Esophagus mucosa (tissue), 1 donor: ENCODE results near the gene FRS3. TPM values are rescaled to one million over a fixed set of nuclear protein-coding genes. Genes with fewer than 3 reads are reported as not detected.
"Not testable (repeated sequence)": the region's sequence is repeated elsewhere in the genome, so short reads cannot be mapped to it uniquely, and the experiment has no call there.

Experiments
- ATAC-seq: fragments of 200-7000 bp; cut with Tn5 transposase; one replicate; pipeline ENCODE4 v1.9.1; 2020
- total RNA-seq: library from RNA; stranded (reverse); gene quantifications from one replicate; pipeline ENCODE4 v1.2.4, GENCODE V29; 2023
- donor health status: DM: yes; HTN: yes; CAD: no.

The FRS3 gene
- total RNA-seq, 1 donor from 2014 or later, result 2.2 TPM

- no peak for ATAC-seq
Observed at GRCh38 chr6:41768545-41769308, 11.0 kb downstream of the FRS3 start.

DNA sequence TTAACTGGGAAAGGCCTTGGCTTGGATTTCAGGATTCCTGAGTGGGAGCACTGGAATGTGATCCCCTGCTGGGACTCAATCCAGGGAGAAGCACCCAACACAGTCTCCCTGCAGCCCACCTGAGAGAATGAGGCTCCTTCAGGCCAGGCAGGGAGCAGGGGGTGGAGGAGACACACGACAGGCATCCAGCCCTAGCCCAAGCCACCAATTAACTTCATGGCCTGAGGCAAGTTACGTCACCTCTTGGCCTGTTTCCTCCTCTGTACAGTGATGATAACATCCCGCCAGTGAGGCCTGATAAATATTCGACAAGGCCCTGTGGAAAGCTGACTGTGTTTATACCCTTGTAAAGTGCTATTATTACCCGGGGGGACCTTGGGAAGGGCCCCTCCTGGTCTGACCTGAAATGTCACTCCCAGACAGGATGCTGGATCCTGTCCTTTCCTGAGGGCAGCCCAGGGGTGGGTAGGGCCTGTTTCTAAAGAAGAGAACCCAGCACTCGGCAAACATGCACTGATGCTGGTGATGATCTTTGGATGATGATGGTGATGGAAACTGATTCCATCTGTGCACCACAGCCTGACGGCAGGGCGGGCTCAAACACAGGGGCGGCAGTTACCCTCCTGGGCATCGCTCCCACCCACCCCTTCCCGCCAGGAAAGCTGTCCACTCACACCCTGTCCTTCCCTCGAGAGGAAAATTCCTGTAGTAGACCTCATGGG, 12.4 kb downstream of the FRS3 start:
- peak; percentile 69 for ATAC-seq

GRCh38 chr6:41766043-41766664, 13.5 kb downstream of the FRS3 start:
- ATAC-seq, result not testable (repeated sequence)

- ATAC-seq, result no peak
Observed at GRCh38 chr6:41763470-41763869, 16.2 kb downstream of the FRS3 start.

DNA sequence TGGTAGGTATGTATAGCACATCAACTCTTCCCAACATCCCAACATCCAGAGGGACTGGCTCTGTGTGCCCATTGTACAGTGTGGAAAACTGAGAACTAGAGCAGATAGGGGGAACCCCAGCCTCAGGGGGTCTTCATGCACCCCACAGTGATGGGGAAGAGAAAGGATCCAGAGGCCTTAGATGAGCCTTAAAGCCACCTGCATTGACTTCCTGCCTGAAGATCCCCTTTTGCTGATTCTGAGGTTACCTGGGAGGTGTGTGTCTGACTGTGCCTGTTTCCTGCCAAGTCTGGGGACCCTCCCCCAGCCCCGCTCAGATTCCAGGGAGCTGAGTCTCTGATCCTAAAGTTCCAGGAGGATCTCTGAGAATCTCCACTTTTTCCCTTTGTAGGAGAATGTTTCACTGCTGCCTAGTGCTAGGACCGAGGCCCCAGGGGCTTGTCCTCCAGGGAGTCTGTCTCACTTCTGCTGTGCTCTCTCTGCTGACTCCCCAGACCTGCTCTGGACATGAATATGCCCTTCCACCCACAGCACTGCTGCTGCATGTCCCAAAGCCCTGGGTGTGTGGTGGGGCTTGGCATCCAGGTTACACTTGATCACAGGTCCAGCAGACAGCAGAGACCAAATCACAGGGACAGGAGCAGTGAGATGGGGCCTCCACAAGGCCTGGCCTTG, 19.7 kb downstream of the FRS3 start:
- no peak for ATAC-seq

DNA sequence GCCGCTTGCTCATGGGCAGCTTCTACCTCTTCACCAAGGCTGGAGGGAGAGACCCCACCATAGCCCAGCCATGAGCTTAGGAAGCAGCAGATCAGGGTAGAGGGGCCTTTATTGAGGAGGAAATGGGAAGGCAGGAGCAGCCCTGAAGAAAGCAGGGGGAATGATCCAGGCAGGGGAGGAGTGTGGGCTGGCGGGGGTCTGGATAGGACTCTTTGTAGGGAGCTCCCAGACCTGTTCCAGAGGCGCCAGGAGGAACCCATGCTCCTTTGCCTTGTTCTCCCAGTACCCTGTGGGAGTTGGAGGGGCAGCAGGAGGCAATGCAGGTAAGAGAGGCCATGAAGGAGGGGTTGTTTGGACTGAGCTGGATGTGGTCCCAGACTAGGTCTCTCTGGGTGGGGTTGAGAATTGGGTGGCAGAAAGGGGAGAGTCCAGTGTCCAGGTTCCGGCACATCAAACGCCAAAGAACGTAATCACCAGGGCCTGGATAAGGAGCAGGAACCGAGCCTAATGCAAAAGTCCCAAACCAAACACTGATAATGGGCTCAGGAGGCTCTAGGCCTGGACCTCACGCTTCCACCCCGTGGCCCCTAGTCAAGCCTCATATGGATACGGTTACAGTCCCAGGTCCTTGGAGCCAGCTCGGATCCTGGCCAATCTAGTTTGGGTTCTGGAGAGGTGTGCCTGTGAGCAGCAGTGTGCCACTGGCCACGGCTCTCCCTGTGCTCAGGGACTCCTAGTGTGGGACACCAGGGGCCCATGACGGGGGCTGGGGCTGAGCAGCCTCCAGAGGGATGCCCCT, 20.4 kb downstream of the FRS3 start:
- ATAC-seq, result peak; percentile 8

- no peak for ATAC-seq
Observed at GRCh38 chr6:41758641-41759035, 21.1 kb downstream of the FRS3 start.

DNA sequence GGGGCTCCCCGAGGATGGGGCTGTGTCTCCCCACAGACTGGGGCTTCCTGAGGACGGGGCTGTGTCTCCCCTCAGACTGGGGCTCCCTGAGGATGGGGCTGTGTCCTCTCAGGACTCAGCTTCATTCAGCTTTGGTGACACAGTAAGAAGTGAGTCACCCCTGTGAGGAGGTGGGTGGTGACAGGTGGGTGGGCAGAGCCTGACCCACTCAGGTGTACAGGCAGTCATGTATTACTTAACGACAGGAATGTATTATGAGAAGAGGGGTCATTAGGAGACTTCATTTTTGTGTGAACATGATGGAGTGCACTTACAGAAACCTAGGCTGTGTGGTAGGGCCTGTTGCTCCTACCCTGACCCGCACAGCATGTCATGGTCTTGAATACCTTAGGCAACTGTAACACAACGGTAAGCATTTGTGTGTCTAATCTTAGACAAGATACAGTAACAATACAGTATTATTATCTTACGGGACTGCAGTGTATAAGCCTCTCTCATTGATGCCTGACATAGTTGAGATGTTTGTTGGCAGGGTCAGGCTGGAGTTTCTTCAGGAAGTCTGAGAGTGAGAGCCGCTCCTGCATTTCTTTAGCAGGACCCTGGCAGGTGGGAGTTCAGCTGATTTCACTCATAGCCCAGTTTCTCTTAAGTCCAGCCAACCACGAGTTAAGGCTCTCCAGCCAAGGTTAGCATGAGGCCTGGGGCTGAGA, 21.6 kb downstream of the FRS3 start:
- ATAC-seq, result no peak

DNA sequence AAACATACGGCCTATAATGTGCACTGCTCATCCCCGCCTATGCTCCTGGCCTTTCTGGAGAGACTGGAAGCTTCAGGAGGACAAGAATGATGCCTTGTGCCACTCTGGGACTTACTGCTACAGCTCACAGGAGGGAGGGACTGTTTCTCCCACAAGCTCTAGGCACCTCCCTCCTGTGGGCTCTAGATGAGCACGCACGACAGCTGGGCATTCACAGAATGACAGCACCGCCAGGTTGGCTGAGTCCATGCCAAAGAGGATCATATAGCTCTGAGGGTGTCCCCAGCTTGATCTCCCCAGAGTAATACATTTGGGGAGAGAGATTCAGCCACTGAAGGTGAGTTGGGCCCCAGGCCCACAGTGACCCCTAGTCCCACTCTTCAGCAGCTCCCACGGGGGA, 22.4 kb downstream of the FRS3 start:
- no peak for ATAC-seq

DNA sequence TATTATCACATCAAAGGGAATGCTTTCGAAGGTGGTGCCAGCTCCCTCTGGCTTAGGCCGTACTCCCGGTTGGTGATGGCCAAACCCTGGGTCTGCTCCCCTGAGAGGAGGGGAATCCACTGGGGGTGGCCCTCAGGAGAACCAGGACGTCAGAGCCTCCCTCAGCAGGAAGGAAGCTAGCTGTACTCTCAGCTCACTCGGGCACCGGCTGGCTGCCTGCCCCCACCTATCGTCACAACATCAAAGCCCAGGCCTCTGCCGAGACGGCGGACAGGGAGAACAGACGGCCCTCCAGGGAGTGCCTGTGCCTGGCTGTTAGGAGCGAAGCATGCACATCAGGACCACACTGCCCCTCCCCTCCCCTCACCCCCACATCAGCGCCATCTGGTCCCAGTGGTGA, 23.3 kb downstream of the FRS3 start:
- ATAC-seq, result peak; percentile 22

DNA sequence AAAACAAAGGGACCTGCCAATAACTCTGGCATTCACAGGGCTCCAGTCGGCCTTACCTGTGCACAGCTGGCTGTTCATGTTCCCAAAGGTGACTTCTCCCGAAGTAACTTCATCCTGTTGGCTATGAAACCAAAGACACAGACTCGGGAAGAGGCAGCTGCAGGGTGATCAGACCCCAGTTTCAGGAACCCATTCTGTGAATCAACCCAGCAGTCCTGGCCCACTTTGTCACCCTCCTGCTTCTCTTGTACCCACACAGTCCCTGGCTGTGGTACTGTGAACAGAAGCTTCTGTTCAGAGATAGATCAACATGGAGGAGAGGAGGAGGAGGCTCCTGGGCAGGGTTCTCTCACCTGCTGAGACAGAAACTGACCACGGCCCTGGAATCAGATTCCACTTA, 23.8 kb downstream of the FRS3 start:
- no peak for ATAC-seq

DNA sequence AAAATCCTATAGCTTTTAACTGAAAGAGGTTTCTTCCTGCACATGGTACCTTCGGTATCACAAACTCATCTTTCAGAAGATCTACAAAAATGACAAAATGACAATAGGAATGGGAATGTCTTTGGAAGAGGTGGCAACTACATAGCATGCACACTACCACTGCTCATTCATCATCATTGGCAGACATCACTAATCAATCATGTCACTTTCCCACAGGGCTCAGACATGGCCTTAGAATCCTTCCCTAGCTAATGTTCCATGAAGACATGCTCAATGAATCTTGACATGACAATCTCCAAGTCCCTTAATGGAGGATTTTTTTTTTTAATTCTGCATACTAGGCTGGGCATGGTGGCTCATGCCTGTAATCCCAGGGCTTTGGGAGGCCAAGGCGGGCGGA, 29.3 kb downstream of the FRS3 start:
- ATAC-seq, result no peak

DNA sequence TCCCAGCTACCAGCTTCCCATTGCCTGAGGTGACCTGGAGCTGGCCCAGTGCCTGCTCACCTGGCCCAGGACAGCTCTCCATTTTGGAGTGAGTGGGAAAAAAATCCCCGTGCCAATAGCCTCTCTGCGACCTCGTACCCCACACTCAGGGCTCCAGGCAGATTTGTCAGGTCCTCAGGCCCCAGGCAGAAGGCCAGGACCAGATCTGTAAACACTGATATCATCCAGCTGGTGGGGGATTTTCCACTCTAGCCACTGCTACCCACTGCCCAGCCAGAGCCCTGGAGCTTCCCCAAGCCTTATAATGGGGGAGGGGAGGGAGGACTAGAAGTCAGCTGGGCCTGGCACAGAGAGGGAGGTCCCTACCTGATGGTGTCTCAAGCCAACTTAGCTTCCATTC, 31.2 kb downstream of the FRS3 start:
- ATAC-seq, result no peak

DNA sequence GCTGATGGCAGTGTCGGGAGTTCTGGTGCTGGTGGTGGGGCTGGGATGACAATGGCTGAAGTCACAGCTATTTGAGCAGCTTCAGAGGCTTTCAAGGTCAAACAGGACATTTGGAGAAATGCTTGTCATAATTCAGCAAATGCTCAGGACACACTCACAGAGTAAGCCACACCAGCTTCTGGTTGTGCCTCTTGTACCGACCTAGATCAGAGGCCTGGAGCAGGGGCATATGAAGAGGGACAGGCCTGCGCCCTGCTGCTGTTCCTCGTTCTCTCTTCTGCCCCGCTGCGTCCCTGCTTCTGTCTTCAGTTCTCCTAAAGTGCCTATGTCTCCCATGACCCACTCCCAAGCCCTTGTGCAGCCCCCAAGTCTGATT, 31.6 kb downstream of the FRS3 start:
- ATAC-seq, result no peak

- no peak for ATAC-seq
Observed at GRCh38 chr6:41747256-41748101, 32.2 kb downstream of the FRS3 start, which contains the start of gene PGC. PGC (minus strand) TSS chr6:41747397; CDS start chr6:41747334, 63 bp downstream.

DNA sequence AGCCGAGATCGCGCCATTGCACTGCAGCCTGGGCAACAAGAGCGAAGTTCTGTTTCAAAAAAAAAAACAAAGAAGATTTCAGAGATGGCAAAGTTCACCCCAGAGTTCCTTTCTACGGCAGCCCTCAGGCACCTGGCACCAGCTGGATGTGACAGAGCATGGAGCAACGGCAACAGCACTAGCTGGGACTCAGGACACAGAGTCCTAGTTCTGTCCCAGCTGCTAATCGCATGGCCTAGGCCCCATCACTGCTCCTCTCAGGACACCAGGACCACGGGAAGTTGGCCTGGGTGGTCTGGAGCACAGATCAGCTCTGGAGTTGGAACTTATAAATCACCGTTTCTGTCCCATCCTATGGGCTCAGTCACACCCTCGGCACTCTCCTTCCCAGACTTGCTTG, 33.6 kb downstream of the FRS3 start:
- no peak for ATAC-seq

- no peak for ATAC-seq
Observed at GRCh38 chr6:41744236-41744787, 35.4 kb downstream of the FRS3 start.

- no peak for ATAC-seq
Observed at GRCh38 chr6:41743406-41744235, 36.1 kb downstream of the FRS3 start.
